ENCODE data around the gene ADGRA1.

Gene ADGRA1

GRCh38 chr10:133113146-133113830 lies 25.6 kb downstream of the ADGRA1 start:
- DNase-seq (ENCODE audit: low read depth): no peak

DNA sequence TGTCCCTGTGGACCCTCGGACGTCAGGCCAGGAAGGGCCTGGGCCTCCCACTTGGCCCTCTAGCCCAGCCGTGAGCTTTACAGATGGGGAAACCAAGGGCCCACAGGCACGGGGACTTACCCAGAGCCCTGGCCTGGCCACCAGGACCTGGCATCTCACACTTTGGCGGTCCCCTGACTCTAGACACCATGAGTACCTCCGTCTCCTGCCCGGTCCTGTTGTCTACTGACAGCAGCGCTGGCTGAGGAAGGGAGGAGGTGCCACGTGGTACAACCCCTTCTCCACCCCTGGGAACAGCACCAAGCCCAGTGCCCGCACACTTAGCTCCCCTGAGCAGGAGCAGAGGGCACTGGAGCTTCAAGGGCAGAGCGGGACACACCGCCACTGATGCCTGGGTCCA lies 26.1 kb downstream of the ADGRA1 start:
- no peak for DNase-seq (ENCODE audit: low read depth)

- no peak for DNase-seq (ENCODE audit: low read depth)
Observed at GRCh38 chr10:133114251-133114650, 26.5 kb downstream of the ADGRA1 start.

DNA sequence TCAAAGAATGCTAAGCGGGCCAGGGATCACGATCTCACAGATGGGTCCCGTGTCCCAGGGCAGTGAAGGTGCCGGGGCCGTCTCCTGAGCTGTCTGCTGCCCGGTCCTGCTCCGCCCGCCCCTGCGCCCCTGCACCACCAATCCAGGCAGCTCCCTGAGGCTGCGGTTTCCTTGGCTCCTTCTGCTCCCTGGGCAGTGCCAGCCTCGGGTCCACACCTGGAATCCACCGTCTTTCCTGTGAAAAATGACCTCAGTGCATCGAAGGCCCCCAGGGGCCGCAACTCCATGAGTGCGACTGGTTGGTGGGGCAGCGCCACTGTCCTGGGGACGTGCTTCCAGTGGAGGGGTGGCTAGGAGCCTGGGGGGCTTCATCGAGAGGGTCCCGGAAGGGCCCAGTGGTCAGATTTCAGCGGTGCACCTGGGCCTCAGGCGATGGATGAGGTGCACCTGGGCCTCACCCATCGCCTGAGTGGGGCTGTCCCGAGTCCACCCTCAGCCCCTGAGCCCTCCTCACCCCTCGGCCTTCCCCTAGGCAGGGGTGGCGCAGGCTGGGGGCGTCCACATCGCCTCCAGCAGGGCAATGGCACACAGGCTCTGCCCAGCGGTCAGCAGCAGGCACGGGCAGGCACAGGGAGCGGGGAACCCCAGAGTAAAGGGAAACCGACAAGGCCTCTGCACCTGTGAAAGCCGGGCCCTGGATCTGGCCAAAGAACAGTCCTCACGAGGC lies 27.2 kb downstream of the ADGRA1 start:
- no peak for DNase-seq (ENCODE audit: low read depth)

DNA sequence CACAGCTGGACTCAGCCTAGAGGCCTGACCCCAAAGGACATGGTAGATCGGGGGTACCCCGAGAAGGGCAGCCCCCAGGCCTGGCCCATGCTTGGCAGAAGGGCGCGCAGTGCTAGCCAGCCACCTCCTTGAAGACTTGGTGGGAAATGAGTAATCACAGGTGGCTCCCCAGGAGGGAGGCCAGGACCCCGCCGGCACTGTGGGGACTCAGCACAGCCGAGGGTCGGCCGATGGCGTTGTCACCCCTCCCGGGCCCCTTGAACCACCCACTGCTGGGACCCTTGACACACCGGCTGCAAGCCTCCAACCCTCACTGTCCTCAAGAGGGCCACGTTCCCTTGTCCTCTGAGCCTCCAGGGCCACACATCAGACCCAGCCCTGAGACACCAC lies 27.7 kb downstream of the ADGRA1 start:
- DNase-seq (ENCODE audit: low read depth): no peak

GRCh38 chr10:133115976-133116375 lies 28.3 kb downstream of the ADGRA1 start:
- DNase-seq (ENCODE audit: low read depth): no peak

GRCh38 chr10:133116455-133116854 lies 28.7 kb downstream of the ADGRA1 start:
- DNase-seq (ENCODE audit: low read depth): no peak

- DNase-seq (ENCODE audit: low read depth): no peak
Observed at GRCh38 chr10:133117036-133117687, 29.4 kb downstream of the ADGRA1 start.

GRCh38 chr10:133117688-133118071 lies 30.0 kb downstream of the ADGRA1 start:
- DNase-seq (ENCODE audit: low read depth): no peak

DNA sequence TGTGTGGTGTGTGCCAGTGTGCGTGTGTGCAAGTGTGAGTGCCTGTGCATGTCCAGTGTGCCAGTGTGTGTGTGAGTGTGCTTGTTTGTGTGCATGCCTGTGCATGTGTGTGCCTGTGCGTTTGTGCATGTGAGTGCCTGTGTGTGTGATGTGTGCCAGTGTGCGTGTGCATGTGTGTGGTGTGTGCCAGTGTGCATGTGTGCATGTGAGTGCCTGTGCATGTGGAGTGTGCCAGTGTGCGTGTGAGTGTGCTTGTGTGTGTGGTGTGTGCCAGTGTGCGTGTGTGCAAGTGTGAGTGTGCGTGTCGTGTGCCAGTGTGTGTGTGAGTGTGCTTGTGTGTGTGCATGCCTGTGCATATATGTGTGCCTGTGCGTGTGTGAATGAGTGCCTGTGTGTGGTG lies 33.8 kb downstream of the ADGRA1 start:
- DNase-seq (ENCODE audit: low read depth): no peak

DNA sequence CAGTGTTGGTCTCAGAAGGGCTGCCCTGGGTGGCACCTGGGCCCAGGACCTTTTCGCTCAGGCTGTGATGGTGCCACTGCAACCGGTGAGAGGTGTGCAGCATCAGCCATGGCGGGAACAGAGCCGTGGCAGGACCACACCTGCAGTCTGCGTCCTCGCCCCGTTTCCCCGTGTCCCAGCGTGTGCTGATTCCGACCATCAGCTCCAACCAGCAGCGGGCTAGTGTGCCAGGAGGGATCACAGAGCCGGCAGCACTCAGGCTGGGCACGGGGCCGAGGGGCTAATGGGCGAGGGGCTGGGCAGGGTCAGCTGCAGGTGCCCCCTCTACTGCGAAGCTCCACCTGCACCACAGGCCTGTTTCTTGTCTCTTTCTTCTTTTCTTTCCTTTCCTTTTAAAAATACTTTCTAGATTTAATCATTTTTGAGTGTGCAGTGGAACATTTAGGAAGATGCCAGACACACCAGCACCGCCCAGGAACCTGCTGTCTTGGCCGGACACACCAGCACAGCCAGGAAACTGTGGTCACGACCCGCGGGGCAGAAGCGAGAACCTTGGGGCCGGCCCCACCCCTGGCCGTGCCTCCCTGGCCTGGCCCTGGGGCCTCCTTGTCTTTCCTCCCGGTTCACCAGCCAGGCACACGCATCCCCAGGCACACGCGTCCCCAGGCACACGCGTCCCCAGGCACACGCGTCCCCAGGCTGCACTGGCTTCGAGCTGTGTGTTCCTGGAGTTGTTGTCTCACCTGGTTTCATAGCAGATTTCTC lies 34.6 kb downstream of the ADGRA1 start:
- DNase-seq (ENCODE audit: low read depth): no peak

DNA sequence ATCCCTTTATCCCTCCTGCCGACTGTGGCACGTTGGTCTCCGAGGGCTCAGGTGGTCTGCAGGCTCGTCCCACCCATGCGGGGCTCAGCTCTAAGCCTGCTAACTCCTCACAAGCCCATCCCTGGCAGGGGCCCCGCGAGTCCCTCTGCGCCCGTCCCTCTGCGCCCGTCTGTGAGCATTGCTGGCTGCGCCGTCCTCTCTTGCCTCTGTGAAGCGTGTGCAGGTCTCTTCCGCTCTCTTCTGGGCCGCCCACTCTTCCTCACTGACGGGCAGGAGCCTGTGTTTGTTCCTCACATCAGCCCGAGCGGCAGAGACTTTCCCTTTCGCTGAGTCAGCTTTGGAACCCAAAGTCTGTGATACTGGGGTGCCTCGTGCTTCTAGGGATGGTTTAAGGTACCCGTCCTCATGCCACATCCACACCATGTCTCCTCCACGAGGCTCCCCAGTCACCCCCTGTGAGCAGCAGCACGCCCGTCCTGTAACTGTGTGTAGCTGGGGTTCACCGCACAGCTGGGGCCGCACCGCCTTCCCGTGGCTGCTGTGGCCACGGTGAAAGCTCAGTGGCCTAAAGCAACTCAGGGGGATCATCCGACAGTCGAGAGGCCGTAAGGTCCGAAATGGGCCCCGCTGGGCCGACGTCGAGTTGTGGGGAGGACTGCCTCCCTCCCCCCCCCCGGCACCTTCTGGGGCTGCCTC lies 35.5 kb downstream of the ADGRA1 start:
- no peak for DNase-seq (ENCODE audit: low read depth)

DNA sequence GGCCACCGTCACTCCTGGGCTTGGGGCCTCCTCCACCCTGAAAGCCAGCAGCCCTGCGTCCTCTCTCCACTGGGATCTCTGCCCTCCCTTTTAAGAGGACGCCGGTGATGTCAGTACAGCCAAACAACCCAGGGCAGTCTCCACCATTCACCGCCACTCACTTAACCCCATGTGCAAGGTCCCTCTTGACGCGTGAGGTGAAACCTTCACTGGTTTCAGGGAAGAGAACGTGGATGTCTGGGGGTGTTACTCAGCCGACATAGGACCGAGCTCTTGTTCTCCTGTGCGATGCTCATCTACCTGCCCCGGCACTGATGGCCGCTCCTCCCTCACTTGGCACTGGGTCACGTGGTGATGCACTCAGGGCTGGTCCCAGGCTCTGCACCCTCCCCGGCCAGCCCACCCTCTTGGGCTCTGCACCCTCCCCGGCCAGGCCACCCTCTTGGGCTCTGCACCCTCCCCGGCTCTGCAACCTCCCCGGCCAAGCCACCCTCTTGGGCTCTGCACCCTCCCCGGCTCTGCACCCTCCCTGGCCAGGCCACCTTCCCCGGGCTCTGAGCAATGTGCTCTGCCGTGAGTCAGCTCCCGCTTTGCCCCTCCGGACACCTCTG lies 36.1 kb downstream of the ADGRA1 start:
- no peak for DNase-seq (ENCODE audit: low read depth)

DNA sequence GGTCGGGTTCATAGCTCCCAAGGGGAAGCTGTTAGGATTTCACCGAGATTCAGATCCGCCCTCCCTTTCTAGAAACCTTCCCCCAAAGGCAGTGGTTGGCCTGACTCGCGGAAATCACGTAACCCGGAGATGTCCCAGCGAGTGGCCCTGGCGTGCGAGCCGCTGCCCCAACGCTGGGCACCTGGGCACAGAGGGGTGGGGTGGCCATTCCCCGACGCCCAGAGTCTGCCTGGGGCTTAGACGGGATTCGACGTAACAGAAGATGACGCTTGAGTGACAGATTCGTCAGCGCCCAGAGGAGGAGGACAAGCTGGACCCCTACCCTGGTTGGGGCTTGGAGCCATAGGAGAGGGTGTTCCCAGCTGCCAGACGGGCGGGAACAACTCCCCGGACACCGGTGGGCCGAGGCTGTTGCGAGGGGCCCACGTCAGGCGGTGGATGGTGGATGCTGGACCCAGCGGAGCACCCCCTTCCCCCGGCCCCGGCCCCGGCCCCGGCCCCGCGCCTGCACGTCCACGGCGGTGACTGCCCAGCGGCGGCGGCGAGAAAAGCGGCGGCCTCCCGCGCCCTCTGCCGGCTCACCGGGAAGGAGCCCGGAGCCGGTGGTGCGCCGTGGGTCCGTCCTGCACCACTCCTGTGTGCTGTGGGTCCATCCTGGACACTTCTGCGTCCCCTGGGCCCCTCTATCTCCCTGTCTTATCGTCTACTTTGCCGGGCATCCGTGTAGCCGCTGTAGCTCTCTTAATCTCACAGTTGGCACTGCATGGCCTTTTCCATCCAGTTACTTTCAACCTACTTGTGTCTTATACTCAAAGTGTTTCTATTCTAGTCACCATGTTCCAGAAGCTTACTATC lies 36.9 kb downstream of the ADGRA1 start:
- no peak for DNase-seq (ENCODE audit: low read depth)

DNA sequence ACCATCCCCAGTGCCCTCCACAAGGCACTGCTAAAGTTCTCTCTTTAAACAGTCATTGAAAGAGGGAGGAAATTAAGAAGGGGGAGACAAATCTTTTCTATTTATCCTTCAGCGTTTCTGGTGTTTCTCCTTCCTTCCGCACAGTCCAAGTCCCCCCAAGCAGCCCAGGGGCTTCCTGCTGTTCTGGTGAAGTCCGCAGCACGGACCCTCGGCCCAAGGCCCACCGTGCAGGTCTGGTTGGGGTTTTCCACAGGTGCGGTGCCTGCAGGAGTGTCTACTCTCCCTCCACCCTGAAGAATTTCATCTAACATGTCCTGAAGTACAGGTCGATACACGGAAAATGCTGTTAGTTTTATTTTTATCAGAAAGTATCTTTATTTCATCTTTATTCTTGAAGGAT lies 38.2 kb downstream of the ADGRA1 start:
- no peak for DNase-seq (ENCODE audit: low read depth)

- no peak for DNase-seq (ENCODE audit: low read depth)
Observed at GRCh38 chr10:133126431-133127290, 38.9 kb downstream of the ADGRA1 start.

DNA sequence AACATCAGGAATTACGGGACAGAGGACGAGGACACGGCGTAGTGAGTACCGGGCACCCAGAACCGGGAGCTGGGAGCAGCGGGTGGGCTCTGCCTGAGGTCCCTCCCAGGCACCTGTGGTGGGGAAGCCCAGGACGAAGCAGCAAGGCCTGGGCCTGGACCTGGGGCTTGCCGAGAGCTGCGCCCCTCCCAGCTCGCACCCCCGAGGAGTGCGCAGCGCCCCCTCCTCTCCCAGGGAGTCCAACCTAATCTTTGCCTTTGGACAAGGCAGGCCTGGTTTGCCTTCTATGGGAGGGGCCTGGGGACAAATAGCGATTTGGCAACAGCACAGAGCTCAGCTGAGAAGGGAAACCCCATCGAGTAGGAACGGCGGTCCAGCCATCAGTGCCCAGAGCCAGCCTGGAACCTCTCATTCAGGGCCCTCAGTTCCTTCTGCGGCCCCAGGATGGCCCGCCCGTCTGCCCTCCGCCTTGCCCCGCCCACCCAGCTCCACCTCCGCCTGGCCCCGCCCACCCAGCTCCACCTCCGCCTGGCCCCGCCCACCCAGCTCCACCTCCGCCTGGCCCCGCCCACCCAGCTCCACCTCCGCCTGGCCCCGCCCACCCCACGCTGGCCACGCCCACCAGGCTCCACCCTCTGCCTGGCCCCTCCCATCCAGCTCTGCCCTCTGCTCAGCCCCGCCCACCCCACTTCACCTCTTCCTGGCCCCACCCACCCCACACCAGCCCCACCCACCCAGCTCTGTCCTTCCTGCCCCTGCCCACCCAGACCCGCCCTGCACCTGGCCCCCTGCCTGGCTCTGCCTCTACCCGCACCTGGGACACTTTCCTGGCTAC lies 39.8 kb downstream of the ADGRA1 start:
- no peak for DNase-seq (ENCODE audit: low read depth)
